Measurements from ENCODE around the gene MIEN1.

- TF ChIP-seq POLR2A (IDR thresholded peaks at IDR 0.05; ENCODE audit: low read length) (no peak), GATA1 (IDR thresholded peaks at IDR 0.05; ENCODE audit: low read depth, low read length) (no peak)
These were observed 15.2 kb upstream of the MIEN1 start for GRCh38 chr17:39745335-39746144.

Measured in erythroblast (primary cell).